GM13976 (cell line): ENCODE measurements around the gene FOXP1.
"Not testable (repeated sequence)": the region's sequence is repeated elsewhere in the genome, so short reads cannot be mapped to it uniquely, and the experiment has no call there.

Experiments used
- DNase-seq: peaks from one replicate; pipeline ENCODE4 v3.0.0; 2012; ENCODE audit warnings: low spot score
- in situ Hi-C: fragments of 300-500 bp; cut with MboI; formaldehyde crosslinking; loops from one replicate; pipeline ENCODE4 v1.12.0; 2022; ENCODE audit warnings: low sequenced_read_pairs, mixed read lengths, inconsistent platforms; ENCODE audit not compliant: unreplicated experiment
- TF ChIP-seq, protein P1 (sequence below): IDR thresholded peaks from 2 replicates; pipeline ENCODE4 v1.5.1; 2012; ENCODE audit warnings: borderline replicate concordance, mild to moderate bottlenecking; ENCODE audit not compliant: insufficient read depth; ENCODE audit errors: extremely low read depth, missing control alignments, control extremely low read depth

The FOXP1 gene

DNA sequence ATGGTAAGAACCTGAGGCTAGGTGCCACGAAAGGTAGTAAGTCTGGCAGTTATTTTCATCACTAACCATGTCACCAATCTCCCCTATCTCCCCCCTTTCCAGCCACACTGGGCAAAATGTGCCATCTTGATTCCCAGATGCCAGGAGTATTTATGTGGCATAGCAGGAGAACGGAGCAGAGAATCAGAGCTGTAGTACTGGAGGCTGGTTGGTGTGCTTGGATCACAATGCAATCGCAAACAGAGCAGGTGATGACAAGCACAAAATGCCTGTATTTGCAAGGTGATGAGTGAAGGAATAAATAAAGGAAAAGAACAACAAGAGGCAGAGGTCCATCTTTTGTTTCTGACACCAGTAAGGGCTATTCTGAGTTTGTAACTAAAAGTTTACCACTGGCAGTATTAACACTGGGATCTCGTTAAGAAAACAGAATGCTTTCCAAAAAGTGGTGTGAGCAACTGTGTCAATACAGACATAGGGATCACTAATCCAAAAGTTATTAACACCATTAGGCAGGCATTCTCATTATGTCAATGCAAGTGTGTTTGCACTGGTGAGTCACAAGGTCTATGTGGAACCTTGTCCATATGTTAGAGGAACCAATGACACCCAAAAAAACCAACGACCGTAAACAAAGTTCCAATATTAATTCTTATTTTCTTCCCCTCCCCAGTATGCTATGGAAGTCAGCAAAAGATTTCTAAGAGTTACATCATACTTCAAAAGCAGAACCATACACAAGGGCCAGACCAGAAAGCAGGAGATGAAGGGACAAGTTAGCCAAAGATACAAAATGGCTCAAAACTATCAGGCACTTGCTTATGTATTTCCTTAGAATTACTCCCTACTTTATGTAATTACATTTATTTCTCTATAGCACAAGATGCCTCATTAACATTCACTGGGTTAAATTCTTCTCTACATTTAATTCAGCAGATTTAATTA is 556.6 kb downstream of the FOXP1 start:
- TF ChIP-seq, protein P1, sequence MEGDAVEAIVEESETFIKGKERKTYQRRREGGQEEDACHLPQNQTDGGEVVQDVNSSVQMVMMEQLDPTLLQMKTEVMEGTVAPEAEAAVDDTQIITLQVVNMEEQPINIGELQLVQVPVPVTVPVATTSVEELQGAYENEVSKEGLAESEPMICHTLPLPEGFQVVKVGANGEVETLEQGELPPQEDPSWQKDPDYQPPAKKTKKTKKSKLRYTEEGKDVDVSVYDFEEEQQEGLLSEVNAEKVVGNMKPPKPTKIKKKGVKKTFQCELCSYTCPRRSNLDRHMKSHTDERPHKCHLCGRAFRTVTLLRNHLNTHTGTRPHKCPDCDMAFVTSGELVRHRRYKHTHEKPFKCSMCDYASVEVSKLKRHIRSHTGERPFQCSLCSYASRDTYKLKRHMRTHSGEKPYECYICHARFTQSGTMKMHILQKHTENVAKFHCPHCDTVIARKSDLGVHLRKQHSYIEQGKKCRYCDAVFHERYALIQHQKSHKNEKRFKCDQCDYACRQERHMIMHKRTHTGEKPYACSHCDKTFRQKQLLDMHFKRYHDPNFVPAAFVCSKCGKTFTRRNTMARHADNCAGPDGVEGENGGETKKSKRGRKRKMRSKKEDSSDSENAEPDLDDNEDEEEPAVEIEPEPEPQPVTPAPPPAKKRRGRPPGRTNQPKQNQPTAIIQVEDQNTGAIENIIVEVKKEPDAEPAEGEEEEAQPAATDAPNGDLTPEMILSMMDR = no peak
- DNase-seq = no peak
- in situ Hi-C loops = no loop called here

DNA sequence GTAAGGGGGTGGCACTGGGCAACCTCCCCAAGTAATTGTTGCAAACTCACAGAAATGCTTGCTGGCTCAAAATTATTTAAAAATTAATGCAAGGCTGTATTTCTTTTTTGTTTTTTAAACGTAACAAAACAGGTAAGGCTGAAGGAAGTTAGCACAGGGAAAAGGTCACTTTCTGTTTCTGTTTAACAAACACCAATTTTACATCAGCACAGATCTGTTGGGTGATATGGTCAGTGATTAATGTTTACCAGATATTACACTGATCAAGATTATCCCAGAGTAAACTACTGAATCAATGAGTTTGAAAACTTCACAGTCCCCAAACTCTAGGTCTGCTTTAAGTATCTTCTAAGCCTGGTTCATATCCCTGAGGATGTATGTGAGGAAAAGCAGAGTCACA is 558.0 kb downstream of the FOXP1 start:
- TF ChIP-seq, protein P1 = no peak
- in situ Hi-C loops = no loop called here
- DNase-seq = no peak

DNA sequence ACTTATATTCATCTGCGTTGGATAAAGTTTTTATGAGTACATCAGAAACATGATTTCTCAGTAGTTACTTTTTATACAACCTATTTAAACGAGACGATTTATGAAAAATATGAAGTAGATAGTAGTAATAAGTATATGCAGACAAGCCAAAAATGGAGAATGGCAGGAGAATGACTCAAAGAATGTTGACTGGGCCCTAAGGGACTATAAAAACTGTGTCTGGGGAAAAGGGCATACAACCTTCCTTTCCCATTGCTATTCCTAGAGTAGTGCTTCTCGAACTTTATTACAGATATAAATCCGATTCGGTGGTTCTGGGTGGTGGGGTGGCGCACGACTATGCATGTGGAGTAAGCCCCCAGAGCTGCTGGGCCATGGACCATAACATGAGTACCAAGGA is 558.5 kb downstream of the FOXP1 start:
- in situ Hi-C loops = no loop called here
- TF ChIP-seq, protein P1 = no peak
- DNase-seq = no peak

DNA sequence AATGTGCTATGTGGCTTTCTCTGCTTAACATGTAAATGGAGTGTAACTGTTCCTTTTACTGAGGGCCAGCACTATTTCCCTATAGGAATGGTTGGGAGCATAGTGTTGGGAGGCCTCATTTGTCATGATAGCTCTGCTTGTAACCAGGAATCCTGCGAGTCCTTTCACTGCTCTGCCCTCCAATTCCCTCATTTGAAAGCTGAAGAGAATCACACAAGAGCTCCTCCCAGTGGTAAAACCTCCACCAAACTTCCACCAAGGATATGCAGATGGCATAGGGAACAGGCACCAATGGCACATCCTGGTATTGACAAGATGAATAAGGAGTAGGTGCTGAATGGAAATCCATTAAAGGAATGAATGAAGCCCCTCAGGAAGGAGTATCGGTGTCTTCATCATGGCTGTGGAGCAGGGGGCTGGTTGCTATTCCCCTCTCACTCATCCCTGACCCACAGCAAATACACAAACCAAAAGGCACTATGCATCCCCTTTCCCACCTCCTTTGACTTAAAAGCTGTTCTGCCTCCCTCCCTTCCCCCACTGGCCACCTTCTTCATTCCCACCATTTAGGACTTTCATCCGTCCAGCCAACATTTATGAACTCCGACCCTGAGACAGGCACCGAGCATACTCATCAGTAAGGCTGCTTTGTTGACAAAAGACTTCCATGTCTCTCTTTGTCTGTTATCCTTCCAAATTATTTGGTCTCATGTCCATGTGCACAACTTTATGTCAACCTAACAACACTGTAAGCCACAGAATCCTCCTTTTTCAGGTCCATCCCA is 560.8 kb downstream of the FOXP1 start:
- DNase-seq = no peak
- TF ChIP-seq, protein P1 = no peak
- in situ Hi-C loops = no loop called here

DNA sequence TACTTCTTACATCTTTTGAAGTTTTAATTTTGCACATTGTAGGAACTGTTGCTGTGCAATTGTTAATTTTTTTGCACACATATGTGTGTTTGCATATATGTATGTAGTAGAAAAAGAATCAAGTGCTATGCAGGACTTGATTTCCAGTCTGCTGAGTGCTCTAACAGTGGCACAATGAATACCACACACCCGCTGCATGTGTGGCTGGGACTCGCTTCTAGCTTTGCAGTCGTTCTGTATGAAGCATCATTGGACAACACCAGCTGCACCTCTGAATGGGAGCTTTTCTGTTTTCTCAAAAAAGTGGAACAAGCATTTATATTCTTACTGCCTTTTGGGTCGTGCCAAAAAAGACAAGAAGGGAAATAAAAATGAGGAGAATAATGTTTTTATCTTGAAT is 564.7 kb downstream of the FOXP1 start:
- TF ChIP-seq, protein P1 = no peak
- in situ Hi-C loops = no loop called here
- no peak for DNase-seq

DNA sequence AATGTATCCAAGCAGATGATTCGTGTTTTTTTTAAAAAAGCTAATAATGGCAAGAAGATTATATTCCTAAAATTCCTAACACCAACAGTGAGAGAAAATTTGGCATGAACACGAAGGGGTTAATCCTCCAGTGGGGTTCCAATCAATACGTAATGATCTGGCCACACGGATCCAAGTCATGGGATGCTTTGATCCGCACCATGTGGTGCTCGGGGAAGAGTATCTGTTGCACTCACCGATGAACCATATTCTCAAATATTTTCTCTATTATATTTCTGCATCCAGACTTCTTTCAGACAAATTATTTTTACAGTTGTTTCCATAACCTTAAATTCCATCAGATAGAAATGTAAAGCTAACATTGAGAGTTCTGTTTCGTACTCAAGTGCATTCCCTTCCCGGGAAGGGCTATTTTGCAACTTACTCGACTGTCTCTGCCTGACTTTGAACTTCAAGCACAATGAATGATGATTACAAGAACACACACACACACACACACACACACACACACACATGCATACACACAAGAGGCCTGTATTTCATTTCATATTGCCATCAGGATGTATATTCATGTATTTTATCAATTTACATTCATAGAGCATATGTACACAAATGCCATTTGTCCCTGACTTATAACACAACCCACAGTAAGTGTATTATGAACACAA is 567.2 kb downstream of the FOXP1 start:
- TF ChIP-seq, protein P1 = no peak
- in situ Hi-C loops = no loop called here
- DNase-seq = no peak

DNA sequence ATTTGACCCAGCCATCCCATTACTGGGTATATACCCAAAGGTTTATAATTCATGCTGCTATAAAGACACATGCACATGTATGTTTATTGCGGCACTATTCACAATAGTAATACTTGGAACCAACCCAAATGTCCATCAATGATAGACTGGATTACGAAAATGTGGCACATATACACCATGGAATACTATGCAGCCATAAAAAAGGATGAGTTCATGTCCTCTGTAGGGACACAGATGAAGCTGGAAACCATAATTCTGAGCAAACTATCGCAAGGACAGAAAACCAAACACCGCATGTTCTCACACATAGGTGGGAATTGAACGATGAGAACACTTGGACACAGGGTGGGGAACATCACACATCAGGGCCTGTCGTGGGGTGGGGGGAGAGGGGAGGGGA is 568.9 kb downstream of the FOXP1 start:
- in situ Hi-C loops = not testable (repeated sequence)

More for the DNA sequence above, 568.9 kb downstream of the FOXP1 start:
- not testable (repeated sequence) for DNase-seq
